NAMALWA (cell line): ENCODE data around the gene NUTM2A.
"Not testable (repeated sequence)": the region's sequence is repeated elsewhere in the genome, so short reads cannot be mapped to it uniquely, and the experiment has no call there.

ENCODE experiments used
- DNase-seq: peaks from one replicate; pipeline ENCODE4 v3.0.0-alpha.2; 2015; ENCODE audit warnings: low spot score

NUTM2A gene

DNA sequence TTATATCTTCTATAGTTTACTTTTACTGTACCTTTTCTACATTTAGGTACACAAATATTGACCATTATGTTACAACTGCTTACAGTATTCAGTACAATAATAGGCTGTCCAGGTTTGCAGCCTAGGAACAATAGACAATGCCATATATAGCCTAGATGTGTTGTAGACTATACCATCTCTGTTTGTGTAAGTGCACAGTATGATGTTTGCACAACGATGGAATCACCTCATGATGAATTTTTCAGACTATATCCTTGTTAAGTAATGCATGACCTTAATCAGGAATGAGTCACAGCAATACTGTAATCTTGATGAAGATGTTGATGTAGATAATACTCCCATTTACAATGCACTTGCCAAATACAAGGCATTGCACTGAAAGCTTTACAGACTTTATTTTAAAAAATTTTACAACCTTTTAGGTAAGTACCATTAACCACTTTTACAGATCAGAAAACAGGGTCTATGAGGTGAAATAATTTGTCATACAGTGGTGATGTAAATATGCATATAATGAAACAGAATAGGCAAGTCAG, 23.6 kb downstream of the NUTM2A start:
- DNase-seq = not testable (repeated sequence)

- DNase-seq = not testable (repeated sequence)
Measured at GRCh38 chr10:87280749-87281392, 55.6 kb downstream of the NUTM2A start.
